ENCODE results near the gene SLC8A1. TPM values are rescaled to one million over a fixed set of nuclear protein-coding genes. Genes with fewer than 3 reads are reported as not detected.

Gene SLC8A1
- polyA plus RNA-seq, 5 donors, result 4.2 to 7.1 (median 5.4) TPM

GRCh38 chr2:40155728-40156127 is 296.2 kb downstream of the SLC8A1 start:
- no peak for DNase-seq

GRCh38 chr2:40150266-40150665 is 301.6 kb downstream of the SLC8A1 start:
- no peak for DNase-seq

- no peak for DNase-seq
These were observed 303.6 kb downstream of the SLC8A1 start for GRCh38 chr2:40148334-40148733.

- DNase-seq, result no peak
These were observed 304.5 kb downstream of the SLC8A1 start for GRCh38 chr2:40147360-40147759.

GRCh38 chr2:40144022-40144421 is 307.9 kb downstream of the SLC8A1 start:
- DNase-seq, result no peak

- DNase-seq, result no peak
These were observed 313.6 kb downstream of the SLC8A1 start for GRCh38 chr2:40138314-40138713.

- no peak for DNase-seq
These were observed 320.7 kb downstream of the SLC8A1 start for GRCh38 chr2:40131081-40131704.

- peak; percentile 12 to 19 for DNase-seq
These were observed 321.5 kb downstream of the SLC8A1 start for GRCh38 chr2:40130251-40130994.

GRCh38 chr2:40129725-40130124 is 322.2 kb downstream of the SLC8A1 start:
- no peak for DNase-seq

GRCh38 chr2:40128796-40129195 is 323.1 kb downstream of the SLC8A1 start:
- DNase-seq, result no peak

GRCh38 chr2:40127890-40128557 is 323.9 kb downstream of the SLC8A1 start:
- no peak for DNase-seq

- no peak for DNase-seq
These were observed 324.7 kb downstream of the SLC8A1 start for GRCh38 chr2:40127146-40127545.

GRCh38 chr2:40126006-40126405 is 325.9 kb downstream of the SLC8A1 start:
- no peak for DNase-seq

- no peak for DNase-seq
These were observed 328.1 kb downstream of the SLC8A1 start for GRCh38 chr2:40123746-40124145.

- no peak for DNase-seq
These were observed 328.6 kb downstream of the SLC8A1 start for GRCh38 chr2:40123326-40123725.

GRCh38 chr2:40120957-40121356 is 330.9 kb downstream of the SLC8A1 start:
- no peak for DNase-seq

- DNase-seq, result no peak
These were observed 331.9 kb downstream of the SLC8A1 start for GRCh38 chr2:40120026-40120425.

- no peak for DNase-seq
These were observed 333.3 kb downstream of the SLC8A1 start for GRCh38 chr2:40118622-40119021.

- no peak for DNase-seq
These were observed 336.0 kb downstream of the SLC8A1 start for GRCh38 chr2:40115894-40116293.

GRCh38 chr2:40115348-40115747 is 336.5 kb downstream of the SLC8A1 start:
- DNase-seq, result no peak

GRCh38 chr2:40113997-40114396 is 337.9 kb downstream of the SLC8A1 start:
- no peak for DNase-seq

GRCh38 chr2:40113272-40113968 is 338.5 kb downstream of the SLC8A1 start:
- DNase-seq, result no peak

Measured in right lung (tissue), 5 donors.